NB4 (cell line): ENCODE measurements around the gene USP3.

Experiments used
- POLR2A ChIP-seq: IDR thresholded peaks from 2 replicates; pipeline ENCODE4 v1.6.1; 2011; ENCODE audit warnings: mild to moderate bottlenecking; ENCODE audit not compliant: insufficient read length; ENCODE audit errors: extremely low read depth
- TF ChIP-seq, protein P1 (sequence below): IDR thresholded peaks from one replicate; pipeline ENCODE4 v1.5.1; 2012; ENCODE audit warnings: low read depth, low read length

DNA sequence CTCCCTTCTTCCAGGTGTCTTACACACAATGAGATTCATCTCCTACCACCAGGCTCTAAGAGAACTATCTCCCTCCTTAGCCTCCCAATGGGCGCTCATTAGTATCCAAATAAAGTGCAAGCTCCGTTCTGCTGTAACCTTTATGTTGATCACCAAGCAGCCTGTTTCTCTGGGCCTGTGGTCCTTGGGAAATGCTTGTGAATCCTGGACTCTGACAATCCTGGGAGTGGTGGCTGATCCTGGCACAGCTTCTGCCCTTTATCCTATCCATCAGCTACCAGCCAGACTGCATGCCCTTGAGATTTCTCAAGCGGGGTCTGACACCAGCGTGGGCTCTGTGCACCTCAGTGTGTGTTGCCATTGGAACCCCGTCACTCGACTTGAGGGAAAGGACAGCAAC is 26.1 kb upstream of the USP3 start:
- TF ChIP-seq, protein P1, sequence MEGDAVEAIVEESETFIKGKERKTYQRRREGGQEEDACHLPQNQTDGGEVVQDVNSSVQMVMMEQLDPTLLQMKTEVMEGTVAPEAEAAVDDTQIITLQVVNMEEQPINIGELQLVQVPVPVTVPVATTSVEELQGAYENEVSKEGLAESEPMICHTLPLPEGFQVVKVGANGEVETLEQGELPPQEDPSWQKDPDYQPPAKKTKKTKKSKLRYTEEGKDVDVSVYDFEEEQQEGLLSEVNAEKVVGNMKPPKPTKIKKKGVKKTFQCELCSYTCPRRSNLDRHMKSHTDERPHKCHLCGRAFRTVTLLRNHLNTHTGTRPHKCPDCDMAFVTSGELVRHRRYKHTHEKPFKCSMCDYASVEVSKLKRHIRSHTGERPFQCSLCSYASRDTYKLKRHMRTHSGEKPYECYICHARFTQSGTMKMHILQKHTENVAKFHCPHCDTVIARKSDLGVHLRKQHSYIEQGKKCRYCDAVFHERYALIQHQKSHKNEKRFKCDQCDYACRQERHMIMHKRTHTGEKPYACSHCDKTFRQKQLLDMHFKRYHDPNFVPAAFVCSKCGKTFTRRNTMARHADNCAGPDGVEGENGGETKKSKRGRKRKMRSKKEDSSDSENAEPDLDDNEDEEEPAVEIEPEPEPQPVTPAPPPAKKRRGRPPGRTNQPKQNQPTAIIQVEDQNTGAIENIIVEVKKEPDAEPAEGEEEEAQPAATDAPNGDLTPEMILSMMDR: no peak
- no peak for TF ChIP-seq POLR2A
